Activated T-cell treated with anti-CD3 and anti-CD28 coated beads, Interleukin-2, amount 50 U/mL, for 72 hours (primary cell): Measurements from ENCODE around the gene PTHLH. TPM values are rescaled to one million over a fixed set of nuclear protein-coding genes. Genes with fewer than 3 reads are reported as not detected.

Source experiments
- ATAC-seq, 2 donors: fragments of 150-1000 bp; cut with Tn5 transposase; replicated peaks in 1 of 2; 2 replicates each; pipeline ENCODE4 v1.10.0; 2021; ENCODE audit warnings: moderate library complexity in 2 of 2, mild to moderate bottlenecking in 1 of 2
- DNase-seq, 2 donors: peaks; one replicate each; pipeline ENCODE4 v3.0.0; 2021 to 2022; ENCODE audit warnings: mixed read lengths in 1 of 2
- H3K27ac Mint-ChIP-seq: one replicate; pipeline ENCODE4 v1.8.0; 2022; ENCODE audit warnings: mild to moderate bottlenecking, moderate library complexity, mixed read lengths
- H3K27me3 Mint-ChIP-seq: one replicate; pipeline ENCODE4 v1.8.0; 2022; ENCODE audit warnings: low read depth, mixed read lengths
- H3K36me3 Mint-ChIP-seq, 2 donors: one replicate each; pipeline ENCODE4 v1.8.0; 2022; ENCODE audit warnings: mixed read lengths in 2 of 2, mild to moderate bottlenecking in 1 of 2; ENCODE audit not compliant: insufficient read depth in 2 of 2
- H3K4me1 Mint-ChIP-seq: one replicate; pipeline ENCODE4 v1.8.0; 2022; ENCODE audit warnings: low read depth, mixed read lengths
- H3K4me3 Mint-ChIP-seq, 2 donors: one replicate each; pipeline ENCODE4 v1.8.0; 2022; ENCODE audit warnings: mild to moderate bottlenecking in 2 of 2, mixed read lengths in 2 of 2, moderate library complexity in 2 of 2
- H3K9me3 Mint-ChIP-seq, 2 donors: one replicate each; pipeline ENCODE4 v1.8.0; 2022; ENCODE audit warnings: mixed read lengths in 2 of 2
- total RNA-seq, 2 donors: library from RNA; stranded (reverse); gene quantifications; one replicate each; pipeline ENCODE4 v1.2.3, GENCODE V29; 2022

Gene PTHLH
- total RNA-seq, 2 donors from 2014 or later: not detected

- H3K9me3 Mint-ChIP-seq: no peaks in the 10 kb centered on the region
- no peaks in the 10 kb centered on the region for H3K36me3 Mint-ChIP-seq
- no peak overlapping the region for H3K27ac Mint-ChIP-seq
- H3K4me3 Mint-ChIP-seq: no peak overlapping the region
- ATAC-seq (no peak), DNase-seq (no peak)
- peaks cover 10% of the 10 kb centered on the region for H3K27me3 Mint-ChIP-seq
- no peaks in the 10 kb centered on the region for H3K4me1 Mint-ChIP-seq
These were observed 16.2 kb upstream of the PTHLH start for GRCh38 chr12:27988594-27989233.

- no peak for DNase-seq
- no peak for ATAC-seq
- Mint-ChIP-seq H3K4me1 (no peaks in the 10 kb centered on the region), H3K4me3 (no peak overlapping the region), H3K27ac (no peak overlapping the region), H3K36me3 (no peaks in the 10 kb centered on the region), H3K9me3 (no peaks in the 10 kb centered on the region), H3K27me3 (peaks cover 24% of the 10 kb centered on the region)
These were observed 14.8 kb upstream of the PTHLH start for GRCh38 chr12:27987331-27987730.

GRCh38 chr12:27984275-27984674 lies 11.7 kb upstream of the PTHLH start:
- Mint-ChIP-seq H3K27me3 (peaks cover 38% of the 10 kb centered on the region), H3K9me3 (no peaks in the 10 kb centered on the region), H3K36me3 (no peaks in the 10 kb centered on the region), H3K27ac (no peak overlapping the region), H3K4me1 (no peaks in the 10 kb centered on the region), H3K4me3 (no peak overlapping the region)
- ATAC-seq: no peak
- DNase-seq: no peak

GRCh38 chr12:27982951-27983350 lies 10.4 kb upstream of the PTHLH start:
- Mint-ChIP-seq H3K36me3 (no peaks in the 10 kb centered on the region), H3K4me3 (no peak overlapping the region), H3K9me3 (no peaks in the 10 kb centered on the region), H3K27ac (no peak overlapping the region), H3K27me3 (peaks cover 50% of the 10 kb centered on the region), H3K4me1 (no peaks in the 10 kb centered on the region)
- DNase-seq: no peak
- ATAC-seq: no peak

GRCh38 chr12:27982385-27982784 lies 9.9 kb upstream of the PTHLH start:
- Mint-ChIP-seq H3K36me3 (no peaks in the 10 kb centered on the region), H3K9me3 (no peaks in the 10 kb centered on the region), H3K27me3 (peaks cover 55% of the 10 kb centered on the region), H3K27ac (no peak overlapping the region), H3K4me1 (no peaks in the 10 kb centered on the region), H3K4me3 (no peak overlapping the region)
- no peak for DNase-seq
- no peak for ATAC-seq

- Mint-ChIP-seq H3K4me1 (no peaks in the 10 kb centered on the region), H3K27me3 (peaks cover 60% of the 10 kb centered on the region), H3K27ac (no peak overlapping the region), H3K4me3 (no peak overlapping the region), H3K36me3 (no peaks in the 10 kb centered on the region), H3K9me3 (no peaks in the 10 kb centered on the region)
- DNase-seq: no peak
- ATAC-seq: no peak
These were observed 9.3 kb upstream of the PTHLH start for GRCh38 chr12:27981874-27982273.

- Mint-ChIP-seq H3K27ac (no peak overlapping the region), H3K4me1 (no peaks in the 10 kb centered on the region), H3K9me3 (no peaks in the 10 kb centered on the region), H3K27me3 (peaks cover 86% of the 10 kb centered on the region), H3K4me3 (no peak overlapping the region), H3K36me3 (no peaks in the 10 kb centered on the region)
- DNase-seq (no peak), ATAC-seq (no peak)
These were observed 6.6 kb upstream of the PTHLH start for GRCh38 chr12:27979145-27979544.

GRCh38 chr12:27975222-27976136 lies 2.9 kb upstream of the PTHLH start:
- no peak overlapping the region for H3K27ac Mint-ChIP-seq
- DNase-seq: peak; percentile 5 to 31
- peak overlapping the region; percentile 71 to 74 for H3K4me3 Mint-ChIP-seq
- H3K9me3 Mint-ChIP-seq: no peaks in the 10 kb centered on the region
- peaks cover 10% of the 10 kb centered on the region for H3K4me1 Mint-ChIP-seq
- peaks cover 96% of the 10 kb centered on the region for H3K27me3 Mint-ChIP-seq
- peak; percentile 63 to 66 for ATAC-seq
- no peaks in the 10 kb centered on the region for H3K36me3 Mint-ChIP-seq

GRCh38 chr12:27974735-27975221 lies 2.2 kb upstream of the PTHLH start:
- Mint-ChIP-seq H3K27ac (no peak overlapping the region), H3K9me3 (no peaks in the 10 kb centered on the region), H3K4me1 (peaks cover 13% of the 10 kb centered on the region), H3K27me3 (peaks cover 94% of the 10 kb centered on the region), H3K36me3 (no peaks in the 10 kb centered on the region), H3K4me3 (peak overlapping the region; percentile 71 to 74)
- peak in 1 of 2 donors; percentile 4 for ATAC-seq
- no peak for DNase-seq

GRCh38 chr12:27973487-27973890 lies 956 bp upstream of the PTHLH start:
- H3K36me3 Mint-ChIP-seq: no peaks in the 10 kb centered on the region
- no peak for DNase-seq
- no peak overlapping the region for H3K4me3 Mint-ChIP-seq
- H3K27ac Mint-ChIP-seq: no peak overlapping the region
- H3K27me3 Mint-ChIP-seq: peaks cover 94% of the 10 kb centered on the region
- no peak for ATAC-seq
- H3K9me3 Mint-ChIP-seq: no peaks in the 10 kb centered on the region
- peaks cover 24% of the 10 kb centered on the region for H3K4me1 Mint-ChIP-seq

GRCh38 chr12:27971606-27972005 lies 927 bp downstream of the PTHLH start:
- no peaks in the 10 kb centered on the region for H3K9me3 Mint-ChIP-seq
- H3K4me3 Mint-ChIP-seq: peak overlapping the region; percentile 70 to 76
- H3K4me1 Mint-ChIP-seq: peaks cover 24% of the 10 kb centered on the region
- no peaks in the 10 kb centered on the region for H3K36me3 Mint-ChIP-seq
- peaks cover 93% of the 10 kb centered on the region for H3K27me3 Mint-ChIP-seq
- ATAC-seq: no peak
- H3K27ac Mint-ChIP-seq: no peak overlapping the region
- DNase-seq: no peak

- ATAC-seq (no peak), DNase-seq (no peak)
These were observed 1.4 kb downstream of the PTHLH start for GRCh38 chr12:27971121-27971489.

GRCh38 chr12:27970401-27971120 lies 2.0 kb downstream of the PTHLH start:
- peak; percentile 39 to 50 for ATAC-seq
- peak in 1 of 2 donors; percentile 9 for DNase-seq
- peaks cover 92% of the 10 kb centered on the region for H3K27me3 Mint-ChIP-seq
- H3K4me3 Mint-ChIP-seq: peak overlapping the region; percentile 70 to 76
- peaks cover 24% of the 10 kb centered on the region for H3K4me1 Mint-ChIP-seq
- H3K9me3 Mint-ChIP-seq: no peaks in the 10 kb centered on the region
- no peaks in the 10 kb centered on the region for H3K36me3 Mint-ChIP-seq
- H3K27ac Mint-ChIP-seq: no peak overlapping the region

More at GRCh38 chr12:27971121-27971489, 1.4 kb downstream of the PTHLH start:
- Mint-ChIP-seq H3K4me1 (peaks cover 24% of the 10 kb centered on the region), H3K27ac (no peak overlapping the region), H3K4me3 (peak overlapping the region; percentile 70 to 76), H3K9me3 (no peaks in the 10 kb centered on the region), H3K27me3 (peaks cover 92% of the 10 kb centered on the region), H3K36me3 (no peaks in the 10 kb centered on the region)
